NB4 (cell line): ENCODE results near the gene STYX.

Experiments used
- DNase-seq: peaks from one replicate; pipeline ENCODE4 v3.0.0; 2010; ENCODE audit warnings: low read depth
- H3K4me3 ChIP-seq: one replicate; pipeline ENCODE4 v1.5.1; 2011; ENCODE audit warnings: mild to moderate bottlenecking, low read depth, low read length, moderate library complexity
- MAX ChIP-seq: IDR thresholded peaks from 2 replicates; pipeline ENCODE4 v1.6.1; 2011; ENCODE audit warnings: low read depth, low read length
- MYC ChIP-seq: IDR thresholded peaks from 2 replicates; pipeline ENCODE4 v1.6.1; 2011; ENCODE audit warnings: low read depth, low read length
- POLR2A ChIP-seq: IDR thresholded peaks from 2 replicates; pipeline ENCODE4 v1.6.1; 2011; ENCODE audit warnings: mild to moderate bottlenecking; ENCODE audit not compliant: insufficient read length; ENCODE audit errors: extremely low read depth
- TF ChIP-seq, protein P1 (sequence below): IDR thresholded peaks from one replicate; pipeline ENCODE4 v1.5.1; 2012; ENCODE audit warnings: low read depth, low read length

STYX gene

GRCh38 chr14:52693036-52693435 lies 36.9 kb upstream of the STYX start:
- DNase-seq, result no peak
- TF ChIP-seq MAX (no peak), MYC (no peak), POLR2A (no peak)
- TF ChIP-seq, protein P1, sequence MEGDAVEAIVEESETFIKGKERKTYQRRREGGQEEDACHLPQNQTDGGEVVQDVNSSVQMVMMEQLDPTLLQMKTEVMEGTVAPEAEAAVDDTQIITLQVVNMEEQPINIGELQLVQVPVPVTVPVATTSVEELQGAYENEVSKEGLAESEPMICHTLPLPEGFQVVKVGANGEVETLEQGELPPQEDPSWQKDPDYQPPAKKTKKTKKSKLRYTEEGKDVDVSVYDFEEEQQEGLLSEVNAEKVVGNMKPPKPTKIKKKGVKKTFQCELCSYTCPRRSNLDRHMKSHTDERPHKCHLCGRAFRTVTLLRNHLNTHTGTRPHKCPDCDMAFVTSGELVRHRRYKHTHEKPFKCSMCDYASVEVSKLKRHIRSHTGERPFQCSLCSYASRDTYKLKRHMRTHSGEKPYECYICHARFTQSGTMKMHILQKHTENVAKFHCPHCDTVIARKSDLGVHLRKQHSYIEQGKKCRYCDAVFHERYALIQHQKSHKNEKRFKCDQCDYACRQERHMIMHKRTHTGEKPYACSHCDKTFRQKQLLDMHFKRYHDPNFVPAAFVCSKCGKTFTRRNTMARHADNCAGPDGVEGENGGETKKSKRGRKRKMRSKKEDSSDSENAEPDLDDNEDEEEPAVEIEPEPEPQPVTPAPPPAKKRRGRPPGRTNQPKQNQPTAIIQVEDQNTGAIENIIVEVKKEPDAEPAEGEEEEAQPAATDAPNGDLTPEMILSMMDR, result no peak
- H3K4me3 ChIP-seq, result no peak overlapping the region

DNA sequence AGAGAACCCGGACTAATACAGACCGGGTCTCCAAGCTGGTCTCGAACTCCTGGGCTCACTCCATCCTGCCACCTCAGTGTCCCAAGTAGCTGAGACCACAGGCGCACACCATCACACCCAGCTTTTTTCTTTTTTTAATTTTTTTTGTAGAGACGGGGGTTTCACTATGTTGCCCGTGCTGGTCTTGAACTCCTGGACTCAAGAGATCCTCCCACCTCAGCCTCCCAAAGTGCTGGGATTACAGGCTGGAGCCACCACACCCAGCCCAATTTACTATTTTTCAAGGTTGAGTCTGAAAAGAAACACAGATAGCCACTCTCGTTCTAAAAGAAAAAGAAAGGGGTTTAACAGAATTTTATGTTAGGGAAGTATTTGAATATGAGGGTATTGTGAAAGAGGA lies 36.4 kb upstream of the STYX start:
- TF ChIP-seq MYC (no peak), POLR2A (no peak), MAX (no peak)
- TF ChIP-seq, protein P1, result no peak
- H3K4me3 ChIP-seq, result no peak overlapping the region
- no peak for DNase-seq

DNA sequence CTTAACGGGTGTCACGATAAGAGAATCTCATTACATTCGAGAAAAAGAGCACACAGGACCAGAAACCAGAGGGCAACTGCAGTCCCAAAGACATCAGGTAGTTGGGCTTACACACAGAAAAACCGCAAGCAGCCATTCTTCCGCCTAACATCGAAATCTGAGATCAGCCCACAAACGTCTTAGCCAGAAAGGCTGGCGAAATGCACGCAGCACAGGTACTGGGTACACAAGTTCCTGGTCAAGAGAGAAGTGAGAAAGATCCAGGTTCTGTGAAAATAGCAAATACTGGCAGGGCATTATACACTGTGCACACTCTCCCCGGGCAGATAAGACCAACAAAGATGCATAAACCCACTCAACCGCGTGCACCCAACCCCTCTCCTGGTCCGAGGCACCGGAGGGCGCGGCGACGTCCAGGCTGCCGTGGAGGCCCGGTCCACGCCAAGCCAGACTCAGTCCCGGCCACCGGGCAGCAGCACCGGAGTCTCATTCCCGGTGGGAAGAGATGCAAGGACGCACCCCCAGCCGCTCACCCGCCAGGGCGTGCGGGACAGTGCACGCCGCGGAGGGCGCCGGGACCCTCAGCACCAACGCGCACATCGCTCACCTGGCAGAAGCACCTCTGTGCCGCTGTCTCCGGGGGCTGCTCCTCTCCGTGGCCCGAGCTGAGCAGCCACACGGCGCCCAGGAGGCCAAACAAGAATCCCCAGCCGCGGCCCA lies 35.0 kb upstream of the STYX start:
- H3K4me3 ChIP-seq, result peak overlapping the region; percentile 86
- TF ChIP-seq MAX (peak; percentile 49; the same call in 1 of the 2 replicates), POLR2A (no peak), MYC (peak; percentile 58; the same call in 1 of the 2 replicates)
- TF ChIP-seq, protein P1, result no peak
- DNase-seq, result peak; percentile 78

DNA sequence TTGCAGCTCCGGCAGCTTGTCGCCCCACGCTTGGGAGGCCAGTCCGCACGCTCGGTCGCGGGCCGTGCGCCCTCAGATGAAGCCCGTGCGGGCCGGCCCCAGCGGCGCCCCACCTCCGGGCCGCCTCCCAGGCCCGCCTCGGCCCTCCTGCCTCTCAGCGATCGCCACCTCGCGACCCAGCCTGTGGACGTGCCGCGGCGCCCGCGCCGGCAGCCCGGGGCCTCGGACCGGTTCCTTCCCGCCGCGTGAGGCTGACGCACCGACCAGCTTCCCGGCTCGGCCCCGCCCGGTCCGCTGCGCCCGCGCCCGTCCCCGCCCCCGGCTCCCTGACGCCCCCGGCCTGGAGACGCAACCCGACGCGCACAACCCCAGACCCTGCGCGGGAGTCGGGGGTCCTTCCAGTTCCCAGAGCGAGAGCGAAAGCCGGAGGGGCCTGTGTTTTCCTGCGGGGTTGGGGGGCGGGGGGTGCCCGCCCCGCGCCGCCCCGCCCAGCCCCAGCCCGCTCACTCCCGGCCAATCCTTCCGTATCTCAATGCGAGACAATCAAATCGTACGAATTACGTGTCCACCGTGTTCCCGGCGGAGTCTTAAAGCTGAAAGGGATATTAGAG lies 34.4 kb upstream of the STYX start, which contains the start of gene ERO1A:
Gene ERO1A (minus strand): TSS at position 78 of the 611 bp plus-strand sequence. CDS start 77 bp downstream, at position 1.
- peak; percentile 76 for DNase-seq
- TF ChIP-seq POLR2A, result peak; percentile 38
- TF ChIP-seq, protein P1, result no peak
- peak within 1 kb of the TSS; percentile 86 for H3K4me3 ChIP-seq

GRCh38 chr14:52700701-52701172 lies 29.2 kb upstream of the STYX start:
- no peak for DNase-seq
- no peak for TF ChIP-seq MAX
- no peak overlapping the region for H3K4me3 ChIP-seq

DNA sequence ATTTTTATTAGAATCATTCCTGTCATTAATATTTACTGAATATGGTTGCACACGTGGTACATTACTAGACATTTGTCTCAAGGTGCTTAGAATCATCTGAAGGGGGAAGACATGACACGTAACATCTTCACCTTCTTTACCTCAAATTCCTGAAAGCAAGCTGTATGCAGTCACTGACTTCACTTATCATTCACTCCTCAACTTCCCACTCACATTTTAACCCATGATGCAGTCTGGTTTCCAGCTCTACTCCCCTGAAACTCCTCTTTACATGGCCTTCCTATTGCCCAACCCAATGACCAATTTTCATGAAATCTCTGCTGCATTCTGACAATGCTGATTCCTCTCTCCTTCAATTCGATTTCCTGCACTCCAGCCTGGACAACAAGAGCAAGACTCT lies 28.7 kb upstream of the STYX start:
- no peak for TF ChIP-seq POLR2A
- no peak for TF ChIP-seq MYC
- TF ChIP-seq, protein P1, result no peak
- TF ChIP-seq MAX, result no peak
- H3K4me3 ChIP-seq, result no peak overlapping the region
- DNase-seq, result no peak
